Measurements from ENCODE around the gene MRPS6.
A peak's percentile ranks its signal among the peaks of the same experiment; 100 is the strongest.

Gene MRPS6

GRCh38 chr21:34073032-34073748 is at the start of gene MRPS6, which contains the start of gene SLC5A3:
MRPS6 (plus strand) TSS chr21:34073578; CDS start chr21:34073701, 123 bp downstream.
SLC5A3 (plus strand) TSS chr21:34073578; CDS start chr21:34095199, 21,621 bp downstream.
- peak; percentile 71 for DNase-seq (ENCODE audit: low spot score)

GRCh38 chr21:34023691-34024373 is 49.5 kb upstream of the MRPS6 start:
- no peak for DNase-seq (ENCODE audit: low spot score)

DNA sequence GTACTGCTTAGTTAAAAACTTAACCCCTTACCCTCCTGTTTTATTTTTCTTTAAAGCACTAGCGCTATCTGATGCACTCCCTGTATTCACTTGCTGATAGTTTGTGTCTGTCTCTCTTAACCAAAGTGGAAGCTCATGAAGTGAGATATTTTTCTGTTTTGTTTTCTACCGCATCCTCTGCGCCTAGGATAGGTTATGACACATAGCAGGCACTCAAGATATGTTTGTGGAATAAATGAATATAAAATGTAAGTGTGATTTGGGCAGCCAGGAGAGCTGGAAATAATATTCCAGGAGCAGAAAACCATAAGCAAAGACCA is 49.0 kb upstream of the MRPS6 start:
- no peak for DNase-seq (ENCODE audit: low spot score)

- DNase-seq (ENCODE audit: low spot score), result no peak
These were observed 45.5 kb upstream of the MRPS6 start for GRCh38 chr21:34027721-34028461.

- peak; percentile 33 for DNase-seq (ENCODE audit: low spot score)
These were observed 43.4 kb upstream of the MRPS6 start for GRCh38 chr21:34029743-34030528.

- DNase-seq (ENCODE audit: low spot score), result no peak
These were observed 41.5 kb upstream of the MRPS6 start for GRCh38 chr21:34031835-34032370.

DNA sequence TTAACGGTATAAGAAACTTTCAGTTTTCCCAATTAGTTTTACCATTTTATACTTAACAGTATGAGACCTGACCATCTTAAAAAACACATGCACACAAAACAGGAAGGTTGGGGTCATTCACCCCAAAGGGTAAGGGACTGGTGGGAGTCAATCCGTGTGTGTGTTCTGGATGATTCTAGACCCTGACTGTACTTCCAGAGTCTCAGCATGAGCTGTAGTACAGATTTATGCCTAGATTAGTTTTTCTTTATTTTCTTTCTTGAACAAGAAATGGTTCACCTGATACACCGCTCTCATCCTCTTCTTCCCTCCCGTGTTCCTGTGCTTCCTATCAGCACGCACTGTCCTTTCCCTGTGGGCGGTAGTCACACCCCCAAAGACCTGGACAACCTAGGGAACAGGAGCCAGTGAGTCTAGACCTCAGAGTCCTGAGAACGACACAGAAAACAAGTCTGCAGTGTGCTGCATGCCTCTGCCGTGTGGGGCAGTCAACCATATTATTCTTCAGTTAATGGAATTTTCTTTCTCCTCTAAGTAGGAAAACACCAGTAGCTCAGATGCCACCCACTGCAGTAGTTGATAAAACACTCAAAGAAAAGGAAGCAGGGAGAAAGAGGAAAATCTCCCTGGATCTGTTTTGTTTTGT is 38.9 kb upstream of the MRPS6 start:
- DNase-seq (ENCODE audit: low spot score), result no peak

DNA sequence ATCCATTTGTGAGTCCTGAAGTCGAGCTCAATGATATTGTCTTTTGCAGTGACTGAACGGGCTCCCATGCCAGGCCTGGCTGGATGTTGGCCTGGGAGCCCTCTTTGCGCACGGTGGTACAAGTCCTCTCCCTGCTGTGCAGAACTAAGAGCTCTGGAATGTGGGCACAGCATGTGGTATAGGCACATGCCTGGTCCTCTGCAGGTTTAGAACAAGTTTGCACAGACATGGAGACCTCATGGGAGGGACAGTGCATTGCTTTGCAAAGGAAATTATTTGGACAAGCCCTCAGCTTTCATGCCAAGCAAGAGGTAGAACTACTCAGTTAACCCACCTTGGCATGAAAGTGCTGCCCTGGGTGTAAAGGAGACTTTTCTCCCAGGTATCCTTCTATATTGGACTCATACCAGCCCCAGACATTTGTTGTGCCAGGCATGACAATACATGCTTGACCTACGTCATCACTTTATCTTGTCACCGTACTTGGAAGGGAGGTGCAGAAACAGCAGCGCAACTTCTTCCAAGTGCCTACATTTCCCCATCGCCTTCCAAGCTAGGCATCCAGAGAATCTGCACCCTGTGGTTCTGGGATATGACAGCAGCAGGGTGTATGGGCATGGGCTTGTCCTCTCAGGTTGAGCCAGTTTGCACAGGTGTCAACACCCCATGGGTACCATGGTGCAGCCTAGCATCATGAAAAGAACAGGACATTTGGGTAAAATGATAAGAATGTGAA is 37.6 kb upstream of the MRPS6 start:
- no peak for DNase-seq (ENCODE audit: low spot score)

DNA sequence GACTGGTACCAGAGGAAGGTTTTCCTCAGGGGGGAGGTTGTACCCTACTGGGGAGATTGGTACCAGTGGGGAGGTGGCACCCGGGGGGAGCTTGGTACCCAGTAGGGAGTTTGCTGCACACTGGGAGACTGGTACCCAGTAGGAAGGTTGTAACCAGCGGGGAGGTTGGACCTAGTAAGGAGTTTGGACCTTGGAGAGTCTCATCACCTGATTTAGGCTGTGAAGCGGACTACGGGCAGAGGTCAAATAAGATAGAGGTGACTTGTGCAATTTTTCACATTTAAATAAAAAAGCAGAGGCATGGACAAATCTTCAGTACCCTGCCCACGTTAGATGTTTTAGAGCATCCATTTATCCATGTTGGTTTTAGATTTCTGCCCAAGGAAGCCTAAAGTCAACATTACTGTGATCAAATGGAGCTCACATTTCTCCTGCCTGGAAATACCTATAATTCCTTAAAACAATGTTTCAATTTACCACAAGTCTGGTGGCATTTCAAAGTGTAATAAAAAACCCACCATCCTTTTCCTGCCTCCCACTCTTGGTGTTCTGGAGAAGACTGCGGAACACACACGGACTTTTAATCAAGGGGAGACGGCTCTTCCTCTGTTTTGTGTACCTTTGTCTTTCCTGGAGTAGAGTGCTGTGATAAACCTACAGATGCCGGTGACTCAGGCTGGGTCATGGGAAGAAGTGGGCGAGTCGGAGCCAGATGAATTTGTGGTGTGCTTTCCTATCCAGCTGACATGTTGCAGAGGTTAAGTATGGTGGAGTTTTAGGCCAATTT is 36.2 kb upstream of the MRPS6 start:
- DNase-seq (ENCODE audit: low spot score), result no peak

DNA sequence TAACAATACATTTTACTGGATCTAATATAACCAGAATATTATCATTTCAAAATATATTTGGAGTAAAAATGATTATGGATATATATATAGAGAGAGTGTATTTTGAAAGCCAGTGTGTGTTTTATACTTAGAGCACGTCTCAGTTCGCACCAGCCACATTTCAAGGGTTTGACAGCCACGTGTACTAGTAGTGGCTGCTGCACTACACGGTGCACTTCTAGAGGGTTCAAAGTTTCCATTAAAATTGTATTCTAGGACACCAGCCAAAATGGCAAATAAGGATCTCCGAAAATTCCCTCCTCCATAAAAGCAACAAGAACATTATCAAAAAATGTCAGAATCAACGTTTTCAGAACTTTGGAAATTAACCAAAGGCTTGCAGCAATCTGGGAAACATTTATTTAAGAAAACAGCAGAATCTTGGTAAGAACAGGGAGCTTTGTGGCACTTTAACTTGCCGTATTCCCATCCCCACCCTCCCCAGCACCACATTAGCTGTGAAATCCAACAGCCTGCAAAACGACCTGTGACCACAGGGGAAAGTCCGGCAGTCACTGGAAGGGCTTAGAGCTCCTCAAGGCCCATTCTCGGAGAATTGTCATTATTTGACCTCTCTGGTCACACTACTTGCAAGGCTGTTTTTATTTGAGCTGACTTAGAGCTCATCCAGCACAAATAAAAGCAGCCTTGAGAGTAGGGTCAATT is 33.5 kb upstream of the MRPS6 start:
- no peak for DNase-seq (ENCODE audit: low spot score)

GRCh38 chr21:34042735-34043134 is 30.6 kb upstream of the MRPS6 start:
- DNase-seq (ENCODE audit: low spot score), result no peak

DNA sequence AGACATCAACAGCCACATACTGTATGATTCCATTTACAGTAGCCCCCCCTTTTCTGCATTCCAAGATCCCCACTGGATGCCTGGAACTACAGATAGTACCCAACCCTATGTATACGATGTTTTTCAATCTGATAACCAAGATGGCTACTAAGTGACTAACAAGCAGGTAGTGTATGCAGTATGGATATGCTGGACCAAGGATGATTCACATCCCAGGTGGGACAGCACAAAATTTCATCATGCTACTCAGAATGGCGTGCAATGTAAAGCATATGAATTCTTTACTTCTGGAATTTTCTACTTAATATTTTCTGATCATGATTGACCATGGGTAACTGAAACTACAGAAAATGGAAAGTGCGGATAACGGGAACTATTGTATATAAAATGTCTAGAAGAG is 30.0 kb upstream of the MRPS6 start:
- DNase-seq (ENCODE audit: low spot score), result no peak

- no peak for DNase-seq (ENCODE audit: low spot score)
These were observed 26.5 kb upstream of the MRPS6 start for GRCh38 chr21:34046917-34047316.

DNA sequence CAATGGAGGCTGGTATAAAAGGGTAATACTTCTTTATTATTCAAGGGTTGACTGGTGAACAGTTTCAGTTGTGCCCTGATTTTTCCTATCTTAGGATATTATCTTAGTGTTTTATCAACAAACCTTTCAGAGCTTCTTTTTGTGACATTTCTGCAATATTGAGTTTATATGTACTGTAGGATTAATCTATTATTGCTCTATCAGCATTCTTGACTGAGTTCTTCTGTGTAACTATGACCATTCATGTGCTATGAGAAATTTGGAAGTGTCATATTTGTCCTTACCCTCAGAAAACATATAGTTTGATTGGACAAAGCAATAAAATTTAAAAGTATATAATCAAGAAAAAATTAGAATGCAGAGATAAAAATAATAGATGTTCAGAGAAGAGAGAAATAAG is 25.5 kb upstream of the MRPS6 start:
- no peak for DNase-seq (ENCODE audit: low spot score)

GRCh38 chr21:34052171-34052570 is 21.2 kb upstream of the MRPS6 start:
- DNase-seq (ENCODE audit: low spot score), result no peak

DNA sequence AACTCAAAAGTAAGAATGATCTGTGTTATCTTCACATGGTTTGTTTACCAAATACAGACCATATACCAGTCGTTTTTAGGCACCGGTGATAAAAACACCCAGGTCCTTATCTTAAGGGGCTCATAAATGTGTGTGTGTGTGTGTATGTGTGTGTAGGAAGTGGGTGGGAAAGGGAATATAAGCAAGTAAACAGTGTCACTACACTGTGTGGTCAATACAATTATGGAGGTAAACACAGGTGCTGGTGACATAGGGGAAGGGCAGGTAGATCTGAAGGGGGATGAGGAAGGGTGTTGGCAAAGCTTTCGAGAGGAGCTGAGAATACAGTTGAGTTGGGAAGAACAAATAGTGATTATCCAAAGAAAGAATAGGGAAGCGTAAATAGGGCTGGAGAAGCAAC is 19.1 kb upstream of the MRPS6 start:
- DNase-seq (ENCODE audit: low spot score), result no peak

DNA sequence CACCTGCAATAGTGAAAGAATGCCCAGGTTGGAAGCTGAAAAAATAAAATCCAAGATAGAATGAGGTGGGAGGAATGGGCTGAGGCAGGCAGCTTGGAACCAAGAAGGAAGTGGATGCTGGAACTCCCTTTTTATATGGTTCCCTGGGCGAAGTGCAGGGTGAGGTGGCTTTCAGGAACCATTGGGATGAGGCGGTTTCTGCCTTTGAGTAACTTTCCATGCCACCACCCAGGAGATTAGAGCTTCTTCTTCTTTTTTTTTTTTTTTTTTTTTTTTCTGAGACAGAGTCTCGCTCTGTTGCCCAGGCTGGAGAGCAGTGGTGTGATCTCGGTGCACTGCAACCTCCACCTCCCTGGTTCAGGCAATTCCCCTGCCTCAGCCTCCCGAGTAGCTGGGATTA is 17.8 kb upstream of the MRPS6 start:
- DNase-seq (ENCODE audit: low spot score), result no peak

DNA sequence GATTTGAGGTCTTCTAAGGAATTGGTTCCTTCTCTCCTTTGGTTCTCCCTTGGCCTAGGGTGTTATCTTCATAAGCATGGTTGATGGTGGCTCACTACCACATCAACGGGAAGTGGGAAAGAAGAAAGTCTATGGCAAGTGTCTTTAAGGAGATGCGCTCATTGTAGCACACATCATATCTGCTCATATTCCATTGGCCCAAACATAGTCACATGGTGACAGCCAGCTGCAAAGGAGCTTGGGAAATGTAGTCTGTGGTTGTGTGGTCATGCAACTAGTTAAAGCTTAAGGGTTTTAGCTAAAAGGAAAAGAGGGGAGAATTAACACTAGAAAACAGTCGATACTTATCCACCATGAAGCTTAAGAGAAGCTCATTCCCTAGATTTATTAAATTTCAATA is 11.4 kb upstream of the MRPS6 start:
- DNase-seq (ENCODE audit: low spot score), result no peak

DNA sequence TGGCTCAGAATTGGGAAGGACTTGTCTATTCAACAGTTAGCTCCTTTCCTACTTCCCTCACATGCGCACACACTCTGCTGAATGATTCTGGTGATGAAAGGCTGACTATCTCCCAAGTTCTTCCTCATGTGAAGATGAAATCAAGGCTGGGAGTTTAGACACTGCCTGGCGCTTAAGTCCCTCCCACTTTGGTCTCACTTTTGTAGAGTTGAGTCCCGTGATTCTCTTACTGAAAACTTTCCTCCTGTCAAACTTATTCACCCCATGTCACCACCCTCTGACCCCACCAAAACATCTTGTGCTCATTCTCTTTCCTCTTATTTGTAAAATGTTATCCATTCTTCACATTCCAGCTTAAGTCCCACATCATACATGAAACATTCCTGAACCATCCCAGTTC is 8.4 kb upstream of the MRPS6 start:
- DNase-seq (ENCODE audit: low spot score), result no peak
